KMS-11 (cell line): ENCODE results near the gene VAC14.

Experiments used
- H2AFZ ChIP-seq: fragments of 200-600 bp; sonication (generic); 2 replicates; pipeline ENCODE4 v1.6.1; 2016; ENCODE audit warnings: antibody characterized with exemption, mixed run types, low read depth
- H3K27ac ChIP-seq: fragments of 200-600 bp; sonication (generic); 2 replicates; pipeline ENCODE4 v1.6.1; 2016; ENCODE audit warnings: mild to moderate bottlenecking, mixed run types
- H3K27me3 ChIP-seq: fragments of 200-600 bp; sonication (generic); 2 replicates; pipeline ENCODE4 v1.6.1; 2017; ENCODE audit warnings: mild to moderate bottlenecking, low read depth, mixed run types, moderate library complexity; ENCODE audit not compliant: insufficient read depth
- H3K36me3 ChIP-seq: fragments of 200-600 bp; sonication (generic); 2 replicates; pipeline ENCODE4 v1.6.1; 2017; ENCODE audit warnings: mild to moderate bottlenecking, mixed run types; ENCODE audit not compliant: insufficient read depth
- H3K4me1 ChIP-seq: fragments of 200-600 bp; sonication (generic); 2 replicates; pipeline ENCODE4 v1.6.1; 2016; ENCODE audit warnings: mild to moderate bottlenecking, low read depth, mixed run types; ENCODE audit not compliant: poor library complexity, severe bottlenecking
- H3K4me2 ChIP-seq: fragments of 200-600 bp; sonication (generic); 2 replicates; pipeline ENCODE4 v1.7.0; 2016; ENCODE audit warnings: mild to moderate bottlenecking, mixed run types
- H3K4me3 ChIP-seq: fragments of 200-600 bp; sonication (generic); IDR thresholded peaks from 2 replicates; pipeline ENCODE4 v1.6.1; 2017; ENCODE audit warnings: low read depth, low read length, mixed read lengths; ENCODE audit not compliant: insufficient read depth
- H3K79me2 ChIP-seq: fragments of 200-600 bp; sonication (generic); 2 replicates; pipeline ENCODE4 v1.6.1; 2016; ENCODE audit warnings: low read depth, mixed run types; ENCODE audit not compliant: insufficient read depth
- H3K9ac ChIP-seq: fragments of 200-600 bp; sonication (generic); 2 replicates; pipeline ENCODE4 v1.6.1; 2016; ENCODE audit warnings: mild to moderate bottlenecking, mixed run types
- H4K20me1 ChIP-seq: fragments of 200-600 bp; sonication (generic); 2 replicates; pipeline ENCODE4 v1.6.1; 2016; ENCODE audit warnings: mild to moderate bottlenecking, mixed run types; ENCODE audit not compliant: insufficient read depth
- TF ChIP-seq, protein P1 (sequence below): fragments of 200-600 bp; sonication (generic); conservative IDR thresholded peaks from 2 replicates; pipeline ENCODE4 v1.6.1; 2017; ENCODE audit warnings: low read depth, mild to moderate bottlenecking, antibody characterized with exemption, low read length, moderate library complexity, mixed read lengths

VAC14 gene

DNA sequence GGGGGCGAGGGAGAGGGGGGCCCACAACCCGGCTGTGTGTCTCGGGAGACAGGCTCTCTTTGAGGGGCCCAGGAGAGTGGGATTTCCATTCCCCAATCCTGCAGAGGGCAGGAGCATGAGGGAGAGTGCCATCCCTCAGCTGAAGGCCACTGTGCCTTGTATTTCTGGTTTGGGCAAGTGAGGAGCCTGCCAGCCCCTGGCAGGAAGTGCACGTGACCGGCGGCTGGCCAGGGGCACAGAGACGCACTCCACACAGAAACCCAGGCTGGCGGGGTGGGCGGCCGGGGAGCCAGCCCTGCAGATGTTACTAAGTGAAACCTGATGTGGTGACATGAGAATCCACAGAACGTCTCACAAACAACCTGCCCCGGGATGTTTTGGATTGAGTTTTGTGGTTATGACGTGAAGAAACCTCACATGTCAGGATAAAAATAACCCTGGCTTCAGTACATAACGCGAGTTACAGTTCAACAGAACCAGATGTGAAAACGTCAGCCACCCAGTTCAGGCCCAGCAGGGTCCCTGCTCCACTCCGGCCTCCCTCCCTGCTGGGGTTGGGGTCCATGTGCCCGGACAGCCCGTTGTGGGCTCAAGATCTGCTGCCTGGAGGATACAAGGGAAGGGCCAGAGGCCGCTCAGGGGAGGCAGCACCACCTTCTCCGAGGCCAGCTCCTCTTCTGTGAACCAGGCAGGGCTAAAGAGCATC, 63.4 kb downstream of the VAC14 start:
- TF ChIP-seq, protein P1, sequence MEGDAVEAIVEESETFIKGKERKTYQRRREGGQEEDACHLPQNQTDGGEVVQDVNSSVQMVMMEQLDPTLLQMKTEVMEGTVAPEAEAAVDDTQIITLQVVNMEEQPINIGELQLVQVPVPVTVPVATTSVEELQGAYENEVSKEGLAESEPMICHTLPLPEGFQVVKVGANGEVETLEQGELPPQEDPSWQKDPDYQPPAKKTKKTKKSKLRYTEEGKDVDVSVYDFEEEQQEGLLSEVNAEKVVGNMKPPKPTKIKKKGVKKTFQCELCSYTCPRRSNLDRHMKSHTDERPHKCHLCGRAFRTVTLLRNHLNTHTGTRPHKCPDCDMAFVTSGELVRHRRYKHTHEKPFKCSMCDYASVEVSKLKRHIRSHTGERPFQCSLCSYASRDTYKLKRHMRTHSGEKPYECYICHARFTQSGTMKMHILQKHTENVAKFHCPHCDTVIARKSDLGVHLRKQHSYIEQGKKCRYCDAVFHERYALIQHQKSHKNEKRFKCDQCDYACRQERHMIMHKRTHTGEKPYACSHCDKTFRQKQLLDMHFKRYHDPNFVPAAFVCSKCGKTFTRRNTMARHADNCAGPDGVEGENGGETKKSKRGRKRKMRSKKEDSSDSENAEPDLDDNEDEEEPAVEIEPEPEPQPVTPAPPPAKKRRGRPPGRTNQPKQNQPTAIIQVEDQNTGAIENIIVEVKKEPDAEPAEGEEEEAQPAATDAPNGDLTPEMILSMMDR = no peak
- no peaks in the 10 kb centered on the region for H3K79me2 ChIP-seq
- peak overlapping the region; percentile 90 for H3K9ac ChIP-seq
- peak overlapping the region; percentile 28; the same call in 1 of the 2 replicates for H2AFZ ChIP-seq
- H3K27me3 ChIP-seq = no peaks in the 10 kb centered on the region
- peaks cover 51% of the 10 kb centered on the region for H3K4me1 ChIP-seq
- no peaks in the 10 kb centered on the region for H3K36me3 ChIP-seq
- no peaks in the 10 kb centered on the region for H4K20me1 ChIP-seq
- H3K27ac ChIP-seq = peak overlapping the region; percentile 100
- no peak overlapping the region for H3K4me3 ChIP-seq
- peak overlapping the region; percentile 99 for H3K4me2 ChIP-seq

DNA sequence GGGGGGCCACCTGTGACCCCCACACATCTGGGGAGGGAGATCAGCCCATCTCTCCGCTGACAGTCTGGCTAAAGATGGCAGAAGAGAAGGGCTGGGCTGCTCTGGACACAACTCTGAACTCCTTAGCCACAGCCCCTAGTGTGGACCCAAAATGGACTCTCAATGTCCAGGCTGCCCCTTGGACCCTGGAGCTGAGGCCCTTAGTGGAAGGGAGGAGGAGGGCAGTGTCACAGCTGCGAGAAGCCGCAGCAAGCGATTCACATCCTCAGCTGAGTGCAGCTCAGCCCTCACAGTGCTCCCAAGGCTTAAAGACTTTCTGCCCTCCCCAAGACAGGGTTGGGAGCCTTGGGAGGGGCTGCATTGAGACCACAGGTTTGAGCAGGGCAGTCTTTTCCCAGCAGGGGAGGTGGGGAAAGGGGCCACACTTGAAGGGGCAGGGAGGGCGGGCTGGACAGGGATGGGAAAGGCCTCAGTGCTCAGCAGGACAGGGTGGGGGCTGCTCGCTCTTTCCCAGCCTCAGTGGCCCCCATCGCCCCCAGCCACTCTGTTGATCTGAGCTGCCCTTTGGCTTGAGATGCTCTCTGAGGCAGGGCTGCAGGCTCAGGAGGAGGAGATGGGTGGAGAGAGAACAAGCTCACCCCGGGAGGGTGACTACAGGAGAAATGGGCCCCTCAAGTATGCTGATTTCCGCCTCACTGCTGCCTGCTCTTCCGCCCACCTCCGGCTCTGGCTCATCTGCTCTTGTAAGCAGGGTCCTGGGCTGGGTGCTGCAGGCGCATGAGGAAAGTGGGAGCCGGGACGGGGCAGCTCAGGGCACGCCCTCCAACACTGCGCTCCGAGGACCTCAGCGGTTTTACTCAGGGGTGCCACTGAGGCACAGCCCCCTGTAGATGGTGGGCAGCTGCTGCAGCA, 64.2 kb downstream of the VAC14 start:
- no peak overlapping the region for H3K4me3 ChIP-seq
- peak overlapping the region; percentile 99 for H3K4me2 ChIP-seq
- peaks cover 51% of the 10 kb centered on the region for H3K4me1 ChIP-seq
- no peaks in the 10 kb centered on the region for H3K79me2 ChIP-seq
- H3K27me3 ChIP-seq = no peaks in the 10 kb centered on the region
- H3K9ac ChIP-seq = peak overlapping the region; percentile 90; the same call in 1 of the 2 replicates
- peak overlapping the region; percentile 100 for H3K27ac ChIP-seq
- TF ChIP-seq, protein P1 = no peak
- H3K36me3 ChIP-seq = no peaks in the 10 kb centered on the region
- no peak overlapping the region for H2AFZ ChIP-seq
- no peaks in the 10 kb centered on the region for H4K20me1 ChIP-seq

DNA sequence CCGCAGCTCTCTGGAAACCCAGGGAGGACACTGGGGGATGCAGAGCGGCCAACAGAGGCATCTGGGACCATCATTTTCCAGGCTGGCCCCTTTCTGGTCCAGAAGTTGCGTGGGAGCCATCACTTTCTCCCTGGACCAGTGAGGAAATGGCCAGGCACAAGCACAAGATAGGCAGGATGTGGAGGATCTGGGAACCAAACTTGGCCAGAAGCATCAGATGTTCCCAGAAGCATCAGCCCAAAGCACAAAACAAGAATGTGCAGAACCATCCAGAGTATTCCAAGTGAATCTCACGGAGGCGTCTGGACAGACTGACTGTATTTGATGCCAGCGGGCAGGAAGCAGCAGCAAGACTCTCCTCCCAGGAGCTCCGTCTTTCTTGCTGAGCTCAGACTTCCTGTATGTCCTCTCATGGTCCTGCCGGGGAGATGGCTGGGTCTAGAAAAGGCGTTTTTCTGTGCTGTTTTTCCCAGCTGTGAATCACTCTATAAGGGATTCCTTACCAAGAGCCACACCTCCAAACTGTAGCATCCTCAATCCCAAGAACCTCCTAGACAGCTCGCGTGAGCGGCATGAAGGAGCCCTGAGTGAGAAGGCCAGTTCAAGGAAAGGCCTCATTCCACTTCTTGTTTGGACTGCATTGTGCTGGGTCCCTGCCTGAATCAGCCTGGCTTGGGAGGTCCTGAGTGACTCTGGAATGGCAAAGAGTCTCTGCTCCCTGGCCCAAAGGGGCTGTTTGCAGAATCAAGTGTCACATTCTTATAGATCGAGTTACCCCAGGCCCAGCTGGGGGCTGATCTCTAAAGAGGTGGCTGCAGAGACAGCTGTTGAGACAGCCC, 65.6 kb downstream of the VAC14 start:
- H3K4me2 ChIP-seq = no peak overlapping the region
- no peaks in the 10 kb centered on the region for H3K27me3 ChIP-seq
- H3K79me2 ChIP-seq = no peaks in the 10 kb centered on the region
- no peak overlapping the region for H3K4me3 ChIP-seq
- H3K4me1 ChIP-seq = peaks cover 49% of the 10 kb centered on the region
- TF ChIP-seq, protein P1 = no peak
- no peaks in the 10 kb centered on the region for H3K36me3 ChIP-seq
- no peak overlapping the region for H3K9ac ChIP-seq
- H3K27ac ChIP-seq = no peak overlapping the region
- H4K20me1 ChIP-seq = no peaks in the 10 kb centered on the region
- H2AFZ ChIP-seq = no peak overlapping the region

DNA sequence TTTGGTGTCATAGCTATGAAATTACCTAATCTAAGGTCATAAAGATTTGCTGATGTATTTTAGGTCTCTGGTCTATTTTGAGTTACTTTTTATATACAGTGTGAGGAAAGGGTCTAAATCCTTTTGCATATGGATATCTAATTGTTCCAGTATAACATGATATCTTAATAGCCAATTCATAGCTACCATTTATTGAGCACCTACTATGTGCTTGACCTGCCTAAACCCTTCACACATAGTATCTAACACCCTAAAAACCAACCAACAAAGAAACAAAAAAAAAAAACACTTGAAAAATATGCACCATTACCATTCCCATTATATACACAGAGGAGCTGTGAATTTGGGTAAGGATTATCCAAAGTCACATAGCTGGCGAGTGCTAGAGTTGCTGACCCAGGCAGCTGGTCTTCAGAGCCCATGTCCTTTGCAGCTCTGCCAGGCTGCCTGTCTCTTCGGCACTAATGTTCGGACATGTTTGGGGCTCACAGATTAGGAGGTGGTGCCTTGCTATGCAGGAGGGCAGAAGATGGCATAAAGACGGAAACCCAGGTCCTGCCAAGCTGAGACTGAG, 66.3 kb downstream of the VAC14 start:
- Histone ChIP-seq H3K9ac (no peak overlapping the region), H3K79me2 (no peaks in the 10 kb centered on the region), H3K4me2 (no peak overlapping the region), H4K20me1 (no peaks in the 10 kb centered on the region), H3K4me1 (peaks cover 42% of the 10 kb centered on the region), H3K27me3 (no peaks in the 10 kb centered on the region), H3K36me3 (no peaks in the 10 kb centered on the region), H3K4me3 (no peak overlapping the region), H3K27ac (no peak overlapping the region), H2AFZ (no peak overlapping the region)
- TF ChIP-seq, protein P1 = no peak
